CD4-positive, alpha-beta T cell treated with Interferon alpha-2 for 1 hour (primary cell): ENCODE data around the gene BRD3OS.

ENCODE experiments used
- DNase-seq, 2 donors: peaks; one replicate each; pipeline ENCODE4 v3.0.0-alpha.2; 2020 to 2022

BRD3OS gene

GRCh38 chr9:134035041-134036039, 10.1 kb downstream of the BRD3OS start:
- no peak for DNase-seq

GRCh38 chr9:134036130-134036529, 10.8 kb downstream of the BRD3OS start:
- DNase-seq, result no peak

DNA sequence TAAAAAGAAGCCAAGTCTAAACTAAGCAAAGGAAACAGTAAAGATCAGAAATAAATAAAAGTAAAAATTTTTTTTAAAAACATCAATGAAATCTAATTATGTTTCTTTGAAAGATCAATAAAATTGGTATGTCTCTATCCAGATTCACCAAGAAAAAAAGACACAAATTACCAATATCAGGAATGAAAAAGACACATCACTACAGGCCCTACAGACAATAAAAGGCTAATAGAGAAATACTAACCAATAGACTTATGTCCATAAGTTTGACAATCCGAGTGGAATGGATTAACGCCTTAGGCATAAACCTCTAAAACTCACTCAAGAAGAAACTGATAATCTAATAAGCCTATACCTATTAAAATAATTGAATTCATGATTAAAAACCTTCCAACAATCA, 12.4 kb downstream of the BRD3OS start:
- no peak for DNase-seq

DNA sequence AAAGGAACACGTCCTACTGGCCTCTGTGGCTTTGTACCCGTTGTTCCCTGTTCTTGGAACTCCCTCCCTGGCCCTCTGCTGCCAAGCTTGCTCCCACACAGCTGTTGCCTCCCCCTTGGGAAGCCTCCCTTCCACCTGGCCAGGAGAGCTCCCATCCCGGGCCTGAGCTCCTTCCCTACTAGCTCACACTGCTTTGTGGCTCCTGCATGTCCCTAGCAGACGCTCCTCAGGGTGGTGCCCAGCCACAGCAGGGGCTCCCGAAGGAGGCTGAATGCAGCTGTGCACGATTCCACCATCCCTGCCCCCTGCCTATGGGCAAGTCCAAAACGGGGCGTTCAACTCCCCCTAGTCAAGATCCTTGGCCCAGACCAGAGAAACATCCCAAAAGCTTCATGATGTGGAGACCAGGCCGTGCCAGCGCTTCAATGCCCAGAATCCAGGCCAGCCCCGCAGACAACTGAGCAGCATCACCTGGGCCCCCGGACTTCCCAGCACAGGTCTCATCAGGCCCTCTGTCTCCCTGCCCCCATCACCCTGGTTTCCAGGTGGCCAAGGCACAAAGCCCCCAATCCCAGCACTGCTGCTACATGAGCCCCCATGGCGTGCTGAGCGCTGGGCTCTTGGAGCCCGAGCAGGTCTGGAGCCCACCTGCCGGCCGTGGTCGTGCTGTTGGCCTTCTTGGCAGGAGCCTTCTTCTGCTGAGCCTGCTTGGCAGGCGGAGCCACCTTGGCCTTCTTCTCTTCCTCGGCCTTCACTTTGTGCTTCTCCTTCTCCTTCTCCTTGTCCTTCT, 14.3 kb downstream of the BRD3OS start:
- no peak for DNase-seq

GRCh38 chr9:134040176-134040565, 14.9 kb downstream of the BRD3OS start:
- no peak for DNase-seq

DNA sequence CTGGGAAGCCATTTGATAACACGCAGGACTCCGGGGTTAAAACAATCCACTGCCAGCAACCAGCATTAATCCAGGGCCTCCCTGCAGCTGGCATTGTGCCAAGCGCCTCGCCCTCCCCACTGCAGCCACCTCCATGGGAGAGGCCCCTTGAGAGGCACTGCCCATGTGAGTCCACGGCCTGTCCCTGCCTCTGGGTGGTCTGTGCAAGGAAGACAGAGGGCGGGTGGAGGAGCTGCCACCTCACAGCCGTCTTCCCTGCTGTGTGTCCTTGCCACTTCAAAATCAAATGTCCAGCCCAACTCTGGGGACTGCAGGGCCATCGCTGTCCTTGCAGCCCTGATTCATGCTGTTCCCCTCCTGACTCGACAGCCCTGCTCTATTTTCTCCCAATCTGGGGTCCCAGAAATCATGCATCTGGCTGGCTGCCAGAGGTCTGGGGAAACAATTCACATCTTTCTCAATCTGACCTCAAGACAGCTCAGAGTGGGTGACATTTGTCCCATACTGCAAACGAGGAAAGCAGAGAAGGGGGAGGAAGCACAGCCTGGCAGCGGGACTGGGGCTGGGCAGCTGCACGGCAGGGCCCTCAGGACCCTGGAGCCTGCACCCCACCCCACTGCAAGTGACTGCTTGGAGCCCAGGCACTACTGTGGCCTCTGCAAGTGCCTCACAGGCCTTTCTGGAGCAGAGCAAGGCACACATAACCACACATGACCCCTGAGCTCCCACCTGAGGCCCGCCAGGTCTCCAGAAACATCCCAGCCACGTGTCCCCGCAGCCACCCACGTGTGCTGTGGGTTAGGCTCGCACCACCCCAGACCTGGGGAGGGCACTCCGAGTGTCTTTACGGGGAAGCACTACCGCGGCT, 15.7 kb downstream of the BRD3OS start:
- DNase-seq, result no peak

DNA sequence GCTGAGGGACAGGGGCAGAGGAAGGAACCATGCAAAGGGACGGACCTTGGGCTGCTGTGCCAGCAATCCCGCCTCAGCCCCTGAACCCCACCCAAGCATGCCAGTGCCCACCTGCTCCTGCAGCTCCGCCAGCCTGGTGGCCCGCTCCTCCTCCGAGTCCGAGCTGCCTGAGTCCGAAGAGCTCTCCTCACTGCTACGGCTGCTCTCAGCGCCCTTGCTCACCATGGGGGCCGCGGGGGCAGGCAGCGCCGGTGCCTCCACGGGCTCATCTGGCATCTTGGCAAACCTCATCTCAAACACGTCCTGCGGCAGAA, 16.3 kb downstream of the BRD3OS start:
- no peak for DNase-seq

DNA sequence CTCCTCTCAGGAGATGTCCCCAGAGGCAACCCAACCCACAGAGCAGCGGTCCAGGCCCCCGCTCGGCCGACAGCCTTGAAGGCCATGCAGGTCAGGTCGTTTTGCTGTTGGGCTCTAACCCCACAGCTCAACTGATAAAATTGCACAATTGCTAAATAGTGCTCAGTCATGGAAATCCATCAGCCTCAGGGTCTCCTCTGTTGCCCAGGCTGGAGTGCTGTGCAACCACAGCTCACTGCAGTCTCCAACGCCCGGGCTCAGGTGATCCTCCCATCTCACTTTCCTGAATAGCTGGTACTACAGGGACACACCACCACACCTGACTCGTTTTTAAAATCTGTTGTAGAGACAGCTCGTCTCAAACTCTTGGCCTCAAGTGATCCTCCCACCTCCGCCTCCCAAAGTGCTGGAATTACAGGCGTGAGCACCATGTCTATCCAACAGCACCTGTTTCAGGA, 18.3 kb downstream of the BRD3OS start:
- DNase-seq, result no peak

DNA sequence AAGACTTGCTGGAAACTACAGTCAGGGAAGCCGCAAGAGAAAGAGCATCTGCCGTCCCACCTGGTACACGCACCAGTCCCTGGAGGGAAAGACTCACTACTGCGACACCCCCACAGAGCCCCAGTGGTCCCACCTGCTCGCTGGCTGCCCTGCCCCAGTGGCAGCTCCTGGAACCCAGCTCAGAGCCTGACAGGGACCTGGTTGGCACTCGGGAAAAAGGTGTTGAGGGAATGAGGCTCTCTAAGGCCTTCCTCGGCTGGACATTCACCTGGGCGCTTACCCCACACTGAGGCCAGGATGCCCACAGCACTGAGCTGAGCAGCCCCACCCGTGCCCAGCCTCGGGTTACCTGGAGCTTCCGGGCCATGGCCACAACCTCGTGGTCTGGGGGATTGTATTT, 19.7 kb downstream of the BRD3OS start:
- no peak for DNase-seq

- DNase-seq, result no peak
Measured at GRCh38 chr9:134045841-134046544, 20.7 kb downstream of the BRD3OS start.

- DNase-seq, result no peak
Measured at GRCh38 chr9:134046894-134047681, 21.8 kb downstream of the BRD3OS start.

- DNase-seq, result no peak
Measured at GRCh38 chr9:134047868-134048581, 22.7 kb downstream of the BRD3OS start.

DNA sequence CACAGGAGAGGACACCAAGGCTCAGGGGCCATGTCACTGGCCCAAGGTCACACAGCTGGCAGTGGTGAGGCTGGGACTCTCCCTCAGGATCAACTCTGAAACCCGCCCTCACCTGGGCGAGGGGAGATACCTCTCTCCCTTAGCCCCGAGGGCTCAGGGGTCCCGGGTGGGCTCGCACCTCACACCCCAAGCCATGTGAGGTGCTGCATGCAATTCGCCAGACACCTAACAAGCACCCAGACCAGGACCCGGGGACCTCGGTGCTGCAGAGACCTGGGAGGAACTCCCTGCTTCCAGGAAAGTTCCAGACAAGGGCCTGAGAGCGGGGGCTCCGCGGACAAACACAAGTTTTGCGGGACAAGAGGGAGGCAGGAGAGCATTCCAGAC, 23.3 kb downstream of the BRD3OS start:
- no peak for DNase-seq

DNA sequence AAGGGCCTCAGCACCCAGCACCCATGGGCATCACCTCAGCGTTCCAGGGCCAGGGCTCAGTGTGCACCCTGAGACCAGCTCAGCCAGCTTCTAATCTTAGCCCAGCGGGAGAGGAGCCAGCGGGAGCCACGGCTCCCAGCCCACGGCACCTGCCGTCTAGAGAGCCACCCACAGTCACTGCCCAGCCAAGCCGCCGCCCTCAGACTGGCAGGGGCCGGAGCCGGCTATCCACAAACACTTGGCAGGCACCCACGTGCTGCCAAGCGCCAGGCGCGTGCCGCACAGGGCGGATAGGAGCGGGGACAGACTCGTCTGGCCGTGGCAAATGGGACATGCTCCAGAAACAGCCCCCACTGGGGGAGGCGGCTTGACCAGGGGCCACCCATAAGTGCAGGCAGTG, 24.0 kb downstream of the BRD3OS start:
- DNase-seq, result no peak

DNA sequence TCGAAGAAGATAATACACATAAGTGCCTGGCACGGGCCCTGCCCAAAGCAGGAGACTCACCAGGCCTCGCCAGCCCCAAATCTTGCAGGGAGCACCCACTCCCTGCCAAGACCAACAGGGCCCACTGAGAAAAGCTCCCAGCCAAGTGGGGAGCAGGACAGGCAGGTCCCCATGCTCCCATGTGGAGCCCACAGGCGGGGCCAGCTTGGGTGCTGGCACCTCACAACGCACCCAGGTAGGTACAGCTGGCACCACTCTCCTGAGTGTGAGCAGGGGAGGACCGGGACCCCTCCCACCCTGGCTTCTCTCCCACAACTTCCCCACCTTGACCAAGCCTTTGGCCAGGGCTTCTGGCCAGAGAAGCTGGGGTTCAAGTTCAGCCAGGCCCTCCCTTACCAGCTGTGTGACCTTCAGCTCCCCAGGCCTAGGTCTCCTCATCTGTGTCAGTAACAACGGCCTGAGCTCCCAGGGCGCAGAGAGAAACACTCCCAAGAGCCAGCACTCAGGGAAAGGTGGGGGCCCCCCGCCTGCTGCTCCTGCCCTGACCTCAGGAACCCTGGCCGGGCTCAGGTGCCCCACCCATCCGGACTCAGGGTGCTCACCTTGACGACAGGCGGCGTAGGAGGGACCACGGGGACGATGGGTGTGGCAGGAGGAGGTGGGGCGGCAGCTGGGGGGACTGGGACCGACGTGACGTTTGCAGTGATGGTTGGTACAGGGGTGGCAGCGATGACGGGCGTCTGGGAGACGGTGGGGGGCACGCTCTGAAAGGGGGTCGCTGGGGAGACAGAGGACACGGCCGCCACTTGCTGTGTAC, 24.7 kb downstream of the BRD3OS start:
- no peak for DNase-seq

DNA sequence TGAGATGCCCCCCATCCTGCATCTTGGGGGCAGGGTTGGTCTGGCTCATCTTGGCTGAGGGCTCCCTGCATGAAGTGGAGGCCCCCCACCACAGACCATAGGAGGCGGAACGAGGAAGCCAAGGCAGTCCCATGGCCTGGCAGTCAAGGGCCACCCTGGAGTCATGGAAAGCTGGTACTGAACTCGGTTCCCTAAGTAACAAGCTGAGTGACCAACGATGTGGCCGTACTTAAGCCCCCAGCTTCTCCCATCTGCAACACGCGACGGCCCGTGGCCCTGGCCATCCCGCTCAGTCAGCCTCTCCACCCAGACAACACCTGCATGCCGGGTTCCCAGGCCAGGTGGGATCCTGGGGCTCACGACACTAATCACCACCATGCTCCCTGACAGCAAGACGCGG, 25.4 kb downstream of the BRD3OS start:
- DNase-seq, result no peak

DNA sequence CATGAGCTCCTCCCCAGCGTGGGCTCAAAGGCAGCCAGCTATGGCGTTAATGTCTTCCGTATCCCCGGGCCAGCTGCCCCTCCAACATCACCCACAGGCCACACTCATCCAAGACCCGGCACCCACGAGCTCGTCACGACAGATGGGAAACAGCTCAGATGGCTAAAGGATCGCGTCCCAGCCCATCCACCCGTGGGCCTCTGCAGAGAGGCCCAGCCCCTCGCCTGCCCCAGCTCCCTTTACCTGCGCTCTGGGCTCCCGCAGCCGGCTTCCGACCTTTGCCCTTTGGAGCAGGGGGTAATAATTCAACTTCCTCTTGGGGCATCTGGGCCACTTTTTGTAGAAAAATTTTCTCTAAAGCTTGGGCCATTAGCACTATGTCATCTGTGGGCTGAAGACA, 26.0 kb downstream of the BRD3OS start:
- DNase-seq, result no peak

GRCh38 chr9:134052491-134052890, 27.2 kb downstream of the BRD3OS start:
- no peak for DNase-seq

GRCh38 chr9:134052941-134053340, 27.7 kb downstream of the BRD3OS start:
- no peak for DNase-seq

GRCh38 chr9:134053401-134053871, 28.2 kb downstream of the BRD3OS start:
- DNase-seq, result no peak
